Activated T-helper 1 cell treated with Interleukin-2 at 50 U/mL for 16 hours (primary cell): ENCODE data around the gene TRIM10.
"Not testable (repeated sequence)": the region's sequence is repeated elsewhere in the genome, so short reads cannot be mapped to it uniquely, and the experiment has no call there.

Experiments used
- DNase-seq: peaks from one replicate; pipeline ENCODE4 v3.0.0-alpha.2; 2020; ENCODE audit warnings: low read depth

The TRIM10 gene

GRCh38 chr6:30154061-30154460, 7.0 kb downstream of the TRIM10 start:
- no peak for DNase-seq

GRCh38 chr6:30152910-30153610, 8.0 kb downstream of the TRIM10 start:
- no peak for DNase-seq

GRCh38 chr6:30152016-30152673, 8.9 kb downstream of the TRIM10 start:
- DNase-seq = no peak

- DNase-seq = no peak
These were observed 9.4 kb downstream of the TRIM10 start for GRCh38 chr6:30151580-30151979.

- no peak for DNase-seq
These were observed 10.2 kb downstream of the TRIM10 start for GRCh38 chr6:30150671-30151395.

GRCh38 chr6:30149858-30150550, 11.0 kb downstream of the TRIM10 start:
- no peak for DNase-seq

GRCh38 chr6:30149234-30149633, 11.8 kb downstream of the TRIM10 start:
- DNase-seq = no peak

GRCh38 chr6:30147096-30147495, 13.9 kb downstream of the TRIM10 start:
- DNase-seq = no peak

GRCh38 chr6:30145818-30146217, 15.2 kb downstream of the TRIM10 start:
- DNase-seq = no peak

GRCh38 chr6:30144811-30145210, 16.2 kb downstream of the TRIM10 start:
- no peak for DNase-seq

GRCh38 chr6:30143780-30144179, 17.2 kb downstream of the TRIM10 start:
- no peak for DNase-seq

- DNase-seq = no peak
These were observed 18.3 kb downstream of the TRIM10 start for GRCh38 chr6:30142665-30143064.

- DNase-seq = not testable (repeated sequence)
These were observed 20.8 kb downstream of the TRIM10 start for GRCh38 chr6:30140240-30140639.

- no peak for DNase-seq
These were observed 24.3 kb downstream of the TRIM10 start for GRCh38 chr6:30136570-30137286.

GRCh38 chr6:30135757-30136156, 25.3 kb downstream of the TRIM10 start, which contains the start of gene TRIM40:
Gene TRIM40, plus strand, starts transcription at chr6:30136140. Its CDS starts 897 bp downstream, at chr6:30137037.
- no peak for DNase-seq

GRCh38 chr6:30135147-30135546, 25.9 kb downstream of the TRIM10 start:
- no peak for DNase-seq

- no peak for DNase-seq
These were observed 29.0 kb downstream of the TRIM10 start for GRCh38 chr6:30131947-30132497.

GRCh38 chr6:30130887-30131862, 29.8 kb downstream of the TRIM10 start:
- DNase-seq = peak; percentile 44

- no peak for DNase-seq
These were observed 30.8 kb downstream of the TRIM10 start for GRCh38 chr6:30130179-30130679.
